GM18499 (cell line): Measurements from ENCODE around the gene CDC14B.
"Not testable (repeated sequence)": the region's sequence is repeated elsewhere in the genome, so short reads cannot be mapped to it uniquely, and the experiment has no call there.

ENCODE experiments used
- ATAC-seq: cut with Tn5 transposase; IDR thresholded peaks from one replicate; pipeline ENCODE4 v1.9.1; 2021; ENCODE audit warnings: moderate number of reproducible peaks; ENCODE audit not compliant: insufficient read depth, unreplicated experiment

The CDC14B gene

GRCh38 chr9:96508227-96508940 lies 111.3 kb downstream of the CDC14B start:
- no peak for ATAC-seq

- ATAC-seq = no peak
These were observed 114.2 kb downstream of the CDC14B start for GRCh38 chr9:96505316-96505991.

GRCh38 chr9:96503918-96504317 lies 115.7 kb downstream of the CDC14B start:
- no peak for ATAC-seq

- ATAC-seq = not testable (repeated sequence)
These were observed 116.3 kb downstream of the CDC14B start for GRCh38 chr9:96503374-96503748.

GRCh38 chr9:96502539-96503373 lies 116.9 kb downstream of the CDC14B start:
- ATAC-seq = no peak

- no peak for ATAC-seq
These were observed 117.8 kb downstream of the CDC14B start for GRCh38 chr9:96501633-96502538.

- ATAC-seq = no peak
These were observed 118.7 kb downstream of the CDC14B start for GRCh38 chr9:96500696-96501632.

- ATAC-seq = no peak
These were observed 120.4 kb downstream of the CDC14B start for GRCh38 chr9:96499257-96499656.

GRCh38 chr9:96498796-96499195 lies 120.8 kb downstream of the CDC14B start:
- ATAC-seq = no peak

- no peak for ATAC-seq
These were observed 122.6 kb downstream of the CDC14B start for GRCh38 chr9:96497117-96497399.

- no peak for ATAC-seq
These were observed 123.1 kb downstream of the CDC14B start for GRCh38 chr9:96496368-96497116.

- ATAC-seq = no peak
These were observed 124.3 kb downstream of the CDC14B start for GRCh38 chr9:96495341-96495740.

- ATAC-seq = no peak
These were observed 125.3 kb downstream of the CDC14B start for GRCh38 chr9:96494215-96494800.

- ATAC-seq = no peak
These were observed 125.9 kb downstream of the CDC14B start for GRCh38 chr9:96493757-96494156.

GRCh38 chr9:96492993-96493531 lies 126.6 kb downstream of the CDC14B start:
- no peak for ATAC-seq

GRCh38 chr9:96491880-96492525 lies 127.6 kb downstream of the CDC14B start:
- no peak for ATAC-seq

GRCh38 chr9:96491079-96491879 lies 128.4 kb downstream of the CDC14B start:
- ATAC-seq = no peak
